ENCODE data around the gene FBXO27. TPM values are rescaled to one million over a fixed set of nuclear protein-coding genes. Genes with fewer than 3 reads are reported as not detected.
A peak's percentile ranks its signal among the peaks of the same experiment; 100 is the strongest.

Gene FBXO27
- total RNA-seq, 1 donor from 2014 or later = 0.24 TPM

DNA sequence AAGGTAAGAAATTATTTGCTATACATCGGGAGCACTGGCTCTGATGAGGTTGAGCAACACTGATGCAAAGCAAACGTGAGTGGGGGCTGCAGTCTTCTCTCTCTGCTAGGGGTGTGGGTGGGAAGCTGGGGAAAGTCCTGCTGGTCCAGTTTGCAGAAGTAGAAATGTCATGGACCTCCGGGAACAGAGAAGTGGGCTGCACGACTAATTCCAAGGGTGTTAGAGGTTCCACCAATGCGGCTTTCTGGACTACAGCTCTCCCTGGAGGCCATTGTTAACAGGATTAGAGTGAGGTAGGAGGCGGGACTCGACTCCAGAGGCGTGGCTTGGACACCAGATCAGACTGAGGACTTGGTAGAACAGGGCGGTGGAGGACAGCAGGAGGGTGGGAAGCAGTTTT is 5.7 kb upstream of the FBXO27 start:
- ChIA-PET POLR2A (no interaction called here), CTCF (no interaction called here)

DNA sequence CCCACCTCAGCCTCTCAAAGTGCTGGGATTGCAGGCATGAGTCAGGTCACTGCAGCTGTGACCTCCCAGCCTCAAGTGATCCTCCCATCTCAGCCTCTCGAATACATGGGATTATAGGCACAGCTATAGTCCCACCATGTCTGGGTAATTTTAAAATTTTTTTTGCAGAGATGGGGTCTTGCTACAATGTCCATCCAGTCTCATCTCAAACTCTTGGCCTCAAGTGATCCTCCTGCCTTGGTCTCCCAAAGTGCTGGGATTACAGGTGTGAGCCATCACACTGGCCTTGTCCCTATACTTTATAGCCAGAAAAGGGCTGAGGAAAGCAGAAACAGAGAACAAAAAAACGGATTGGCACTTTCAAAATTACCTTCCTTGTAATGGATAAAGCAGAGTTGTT is 4.8 kb upstream of the FBXO27 start:
- H3K4me1 Mint-ChIP-seq = peaks cover 3% of the 10 kb centered on the region
- DNase-seq (no peak), ATAC-seq (ENCODE audit: low read depth) (no peak)
- TF ChIP-seq, protein P1, sequence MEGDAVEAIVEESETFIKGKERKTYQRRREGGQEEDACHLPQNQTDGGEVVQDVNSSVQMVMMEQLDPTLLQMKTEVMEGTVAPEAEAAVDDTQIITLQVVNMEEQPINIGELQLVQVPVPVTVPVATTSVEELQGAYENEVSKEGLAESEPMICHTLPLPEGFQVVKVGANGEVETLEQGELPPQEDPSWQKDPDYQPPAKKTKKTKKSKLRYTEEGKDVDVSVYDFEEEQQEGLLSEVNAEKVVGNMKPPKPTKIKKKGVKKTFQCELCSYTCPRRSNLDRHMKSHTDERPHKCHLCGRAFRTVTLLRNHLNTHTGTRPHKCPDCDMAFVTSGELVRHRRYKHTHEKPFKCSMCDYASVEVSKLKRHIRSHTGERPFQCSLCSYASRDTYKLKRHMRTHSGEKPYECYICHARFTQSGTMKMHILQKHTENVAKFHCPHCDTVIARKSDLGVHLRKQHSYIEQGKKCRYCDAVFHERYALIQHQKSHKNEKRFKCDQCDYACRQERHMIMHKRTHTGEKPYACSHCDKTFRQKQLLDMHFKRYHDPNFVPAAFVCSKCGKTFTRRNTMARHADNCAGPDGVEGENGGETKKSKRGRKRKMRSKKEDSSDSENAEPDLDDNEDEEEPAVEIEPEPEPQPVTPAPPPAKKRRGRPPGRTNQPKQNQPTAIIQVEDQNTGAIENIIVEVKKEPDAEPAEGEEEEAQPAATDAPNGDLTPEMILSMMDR (IDR thresholded peaks at IDR 0.05) = no peak
- intact Hi-C loops (cut with micrococcal nuclease) = no loop called here
- H3K9me3 Mint-ChIP-seq = no peaks in the 10 kb centered on the region
- ChIA-PET POLR2A (no interaction called here), CTCF (no interaction called here)
- H3K4me3 Mint-ChIP-seq = no peak overlapping the region
- H3K36me3 Mint-ChIP-seq (ENCODE audit: low read depth) = no peaks in the 10 kb centered on the region
- peaks cover 4% of the 10 kb centered on the region for H3K27me3 Mint-ChIP-seq
- no peak overlapping the region for H3K27ac Mint-ChIP-seq

More for the DNA sequence above, 5.7 kb upstream of the FBXO27 start:
- no peaks in the 10 kb centered on the region for H3K4me1 Mint-ChIP-seq
- no peaks in the 10 kb centered on the region for H3K9me3 Mint-ChIP-seq
- H3K36me3 Mint-ChIP-seq (ENCODE audit: low read depth) = no peaks in the 10 kb centered on the region
- DNase-seq (no peak), ATAC-seq (ENCODE audit: low read depth) (no peak)
- intact Hi-C loops (cut with micrococcal nuclease) = no loop called here
- H3K27me3 Mint-ChIP-seq = peaks cover 4% of the 10 kb centered on the region
- H3K4me3 Mint-ChIP-seq = no peak overlapping the region
- TF ChIP-seq, protein P1 (IDR thresholded peaks at IDR 0.05) = no peak
- no peak overlapping the region for H3K27ac Mint-ChIP-seq

DNA sequence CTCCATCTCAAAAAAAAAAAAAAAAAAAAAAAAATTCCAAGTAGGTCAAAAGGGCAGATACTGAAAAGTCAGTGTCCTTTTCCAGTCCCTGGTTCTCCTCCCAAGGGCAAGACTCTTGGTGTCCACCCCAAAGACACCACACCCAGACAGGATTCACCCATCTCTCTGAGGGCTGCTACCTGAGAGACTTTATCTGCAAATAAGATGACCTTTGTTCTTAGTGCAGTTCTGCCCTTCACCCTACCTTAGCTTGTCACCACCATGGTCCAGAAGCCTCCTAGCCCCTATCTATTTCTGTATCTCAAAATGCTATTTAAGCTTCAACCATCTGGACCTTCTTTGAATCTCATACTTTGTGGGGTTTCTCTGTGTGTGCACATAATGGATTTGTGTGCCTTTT is 4.2 kb upstream of the FBXO27 start:
- Mint-ChIP-seq H3K9me3 (no peaks in the 10 kb centered on the region), H3K4me3 (no peak overlapping the region)

GRCh38 chr19:39031368-39032062 is 834 bp downstream of the FBXO27 start:
- peaks cover 6% of the 10 kb centered on the region for H3K27me3 Mint-ChIP-seq
- ATAC-seq (ENCODE audit: low read depth) = peak; percentile 90
- intact Hi-C loops (cut with micrococcal nuclease) = no loop called here
- peak overlapping the region; percentile 71 for H3K4me3 Mint-ChIP-seq
- H3K4me1 Mint-ChIP-seq = peaks cover 9% of the 10 kb centered on the region
- peak; percentile 62 for DNase-seq
- peaks cover 2% of the 10 kb centered on the region for H3K9me3 Mint-ChIP-seq
- H3K27ac Mint-ChIP-seq = no peak overlapping the region
- TF ChIP-seq, protein P1 (IDR thresholded peaks at IDR 0.05) = no peak
- CTCF ChIA-PET = no interaction called here
- no peaks in the 10 kb centered on the region for H3K36me3 Mint-ChIP-seq (ENCODE audit: low read depth)
- POLR2A ChIA-PET = no interaction called here

More for the DNA sequence above, 4.2 kb upstream of the FBXO27 start:
- Mint-ChIP-seq H3K27me3 (peaks cover 4% of the 10 kb centered on the region), H3K4me1 (peaks cover 3% of the 10 kb centered on the region), H3K36me3 (ENCODE audit: low read depth) (no peaks in the 10 kb centered on the region), H3K27ac (no peak overlapping the region)
- ChIA-PET POLR2A (no interaction called here), CTCF (no interaction called here)
- TF ChIP-seq, protein P1 (IDR thresholded peaks at IDR 0.05) = no peak
- no peak for ATAC-seq (ENCODE audit: low read depth)
- no peak for DNase-seq
- intact Hi-C loops (cut with micrococcal nuclease) = no loop called here

- ATAC-seq (ENCODE audit: low read depth) (no peak), DNase-seq (no peak)
- H3K36me3 Mint-ChIP-seq (ENCODE audit: low read depth) = no peaks in the 10 kb centered on the region
- H3K27ac Mint-ChIP-seq = no peak overlapping the region
- H3K4me1 Mint-ChIP-seq = peaks cover 9% of the 10 kb centered on the region
- ChIA-PET CTCF (no interaction called here), POLR2A (no interaction called here)
- intact Hi-C loops (cut with micrococcal nuclease) = no loop called here
- peaks cover 2% of the 10 kb centered on the region for H3K9me3 Mint-ChIP-seq
- TF ChIP-seq, protein P1 (IDR thresholded peaks at IDR 0.05) = no peak
- H3K27me3 Mint-ChIP-seq = peaks cover 9% of the 10 kb centered on the region
- peak overlapping the region; percentile 71 for H3K4me3 Mint-ChIP-seq
Measured at GRCh38 chr19:39030854-39031367, 1.4 kb downstream of the FBXO27 start.
